ENCODE measurements around the gene F10. TPM values are rescaled to one million over a fixed set of nuclear protein-coding genes. Genes with fewer than 3 reads are reported as not detected.

The F10 gene
- total and polyA plus RNA-seq, 2 experiments from 2014 or later = 143 to 148 TPM

- Histone ChIP-seq H2AFZ (no peak overlapping the region), H3K79me2 (no peaks in the 10 kb centered on the region), H3K27ac (no peak overlapping the region), H4K20me1 (ENCODE audit: insufficient read depth, poor library complexity, severe bottlenecking) (no peaks in the 10 kb centered on the region), H3K9me3 (ENCODE audit: low read depth) (no peaks in the 10 kb centered on the region), H3K9me2 (replicated peaks; ENCODE audit: insufficient read depth) (no peaks in the 10 kb centered on the region), H3K36me3 (replicated peaks; ENCODE audit: insufficient read depth, low read depth) (no peaks in the 10 kb centered on the region), H3K4me2 (no peak overlapping the region), H3K4me3 (no peak overlapping the region), H3K4me1 (ENCODE audit: insufficient read depth) (no peaks in the 10 kb centered on the region), H3K27me3 (no peaks in the 10 kb centered on the region)
- WGBS (ENCODE audit: low lambda C conversion rate, missing lambda C conversion rate) = 97% methylated on average over 22 of the region's 22 CpGs
- TF ChIP-seq EZH2 (IDR thresholded peaks at IDR 0.05; ENCODE audit: borderline replicate concordance) (no peak), EZH2phosphoT487 (IDR thresholded peaks at IDR 0.05; ENCODE audit: low read depth, severe bottlenecking, unreplicated experiment) (no peak), CTCF (IDR thresholded peaks at IDR 0.05; ENCODE audit: poor library complexity) (no peak)
- DNase-seq (ENCODE audit: low spot score) = no peak
Observed at GRCh38 chr13:113074876-113075275, 47.7 kb upstream of the F10 start.

GRCh38 chr13:113075711-113076110, 46.9 kb upstream of the F10 start:
- no peak overlapping the region for H3K4me3 ChIP-seq
- no peak overlapping the region for H3K4me2 ChIP-seq
- H3K9me2 ChIP-seq (replicated peaks; ENCODE audit: insufficient read depth) = no peaks in the 10 kb centered on the region
- no peaks in the 10 kb centered on the region for H3K36me3 ChIP-seq (replicated peaks; ENCODE audit: insufficient read depth, low read depth)
- no peaks in the 10 kb centered on the region for H3K9me3 ChIP-seq (ENCODE audit: low read depth)
- H3K27me3 ChIP-seq = no peaks in the 10 kb centered on the region
- H3K27ac ChIP-seq = no peak overlapping the region
- no peaks in the 10 kb centered on the region for H4K20me1 ChIP-seq (ENCODE audit: insufficient read depth, poor library complexity, severe bottlenecking)
- no peak overlapping the region for H2AFZ ChIP-seq
- no peak for TF ChIP-seq EZH2 (IDR thresholded peaks at IDR 0.05; ENCODE audit: borderline replicate concordance)
- no peak for TF ChIP-seq EZH2phosphoT487 (IDR thresholded peaks at IDR 0.05; ENCODE audit: low read depth, severe bottlenecking, unreplicated experiment)
- TF ChIP-seq CTCF (IDR thresholded peaks at IDR 0.05; ENCODE audit: poor library complexity) = no peak
- no peak for DNase-seq (ENCODE audit: low spot score)
- H3K4me1 ChIP-seq (ENCODE audit: insufficient read depth) = no peaks in the 10 kb centered on the region
- no peaks in the 10 kb centered on the region for H3K79me2 ChIP-seq
- WGBS (ENCODE audit: low lambda C conversion rate, missing lambda C conversion rate) = 96% methylated on average over 17 of the region's 17 CpGs

- no peaks in the 10 kb centered on the region for H3K27me3 ChIP-seq
Observed at GRCh38 chr13:113076681-113077401, 45.8 kb upstream of the F10 start.

More at GRCh38 chr13:113076681-113077401, 45.8 kb upstream of the F10 start:
- Histone ChIP-seq H3K9me3 (ENCODE audit: low read depth) (no peaks in the 10 kb centered on the region), H3K9me2 (replicated peaks; ENCODE audit: insufficient read depth) (no peaks in the 10 kb centered on the region), H3K36me3 (replicated peaks; ENCODE audit: insufficient read depth, low read depth) (no peaks in the 10 kb centered on the region), H3K79me2 (no peaks in the 10 kb centered on the region), H3K4me2 (no peak overlapping the region), H4K20me1 (ENCODE audit: insufficient read depth, poor library complexity, severe bottlenecking) (no peaks in the 10 kb centered on the region), H3K27ac (no peak overlapping the region), H3K4me3 (no peak overlapping the region), H2AFZ (no peak overlapping the region), H3K4me1 (ENCODE audit: insufficient read depth) (no peaks in the 10 kb centered on the region)
- 96% methylated on average over 38 of the region's 39 CpGs for WGBS (ENCODE audit: low lambda C conversion rate, missing lambda C conversion rate)
- DNase-seq (ENCODE audit: low spot score) = no peak
- TF ChIP-seq EZH2 (IDR thresholded peaks at IDR 0.05; ENCODE audit: borderline replicate concordance) = no peak
- no peak for TF ChIP-seq EZH2phosphoT487 (IDR thresholded peaks at IDR 0.05; ENCODE audit: low read depth, severe bottlenecking, unreplicated experiment)
- TF ChIP-seq CTCF (IDR thresholded peaks at IDR 0.05; ENCODE audit: poor library complexity) = no peak
